Keratinocyte (primary cell): Measurements from ENCODE around the gene MYO1G. TPM values are rescaled to one million over a fixed set of nuclear protein-coding genes. Genes with fewer than 3 reads are reported as not detected.
"Not testable (repeated sequence)": the region's sequence is repeated elsewhere in the genome, so short reads cannot be mapped to it uniquely, and the experiment has no call there.

Experiments used
- DNase-seq: peaks from one replicate; pipeline ENCODE4 v3.0.0-alpha.2; 2011; ENCODE audit warnings: low read depth, missing footprints, low spot score
- FAIRE-seq: peaks from 2 replicates; lab custom pipeline; 2011; peaks lifted over from hg19 to GRCh38; lab: Jason Lieb, UNC
- H2AFZ ChIP-seq: 2 replicates; pipeline ENCODE4 v1.6.0; 2012; ENCODE audit warnings: low read length, control low read depth, inconsistent platforms; ENCODE audit not compliant: control insufficient read depth
- H3K27ac ChIP-seq: 2 replicates; pipeline ENCODE4 v1.5.1; 2011; ENCODE audit warnings: low read length; ENCODE audit not compliant: control insufficient read depth, insufficient read depth
- H3K27me3 ChIP-seq: 3 replicates; pipeline ENCODE4 v1.6.0; 2011; ENCODE audit warnings: low read length; ENCODE audit not compliant: control insufficient read depth, insufficient read depth; ENCODE audit errors: extremely low read depth
- H3K36me3 ChIP-seq, 2 experiments: 2 replicates in 1 of 2; 3 replicates in 1 of 2; pipeline ENCODE4 v1.5.1; 2011; ENCODE audit warnings: low read length in 2 of 2, mild to moderate bottlenecking in 1 of 2; ENCODE audit not compliant: control insufficient read depth in 2 of 2, insufficient read depth in 2 of 2; ENCODE audit errors: extremely low read depth in 1 of 2
- H3K4me1 ChIP-seq: 3 replicates; pipeline ENCODE4 v1.5.1; 2011; ENCODE audit warnings: low read length; ENCODE audit not compliant: control insufficient read depth, insufficient read depth; ENCODE audit errors: extremely low read depth
- H3K4me2 ChIP-seq: 3 replicates; pipeline ENCODE4 v1.6.0; 2011; ENCODE audit warnings: low read depth, low read length; ENCODE audit not compliant: control insufficient read depth, insufficient read depth; ENCODE audit errors: extremely low read depth
- H3K4me3 ChIP-seq, 3 experiments: fragments of 200-600 bp in 1 of 3; sonication (generic) in 1 of 3; 2 replicates in 2 of 3; 3 replicates in 1 of 3; pipeline ENCODE4 v1.5.1; 2011 to 2016; ENCODE audit warnings: low read length in 3 of 3, mild to moderate bottlenecking in 3 of 3, control low read depth in 2 of 3, inconsistent platforms in 1 of 3, low read depth in 1 of 3, mixed read lengths in 1 of 3, mixed run types in 1 of 3, moderate library complexity in 1 of 3; ENCODE audit not compliant: control insufficient read depth in 2 of 3, insufficient read depth in 2 of 3; ENCODE audit errors: extremely low read depth in 1 of 3
- H3K79me2 ChIP-seq: 2 replicates; pipeline ENCODE4 v1.6.0; 2012; ENCODE audit warnings: low read length; ENCODE audit not compliant: control insufficient read depth, insufficient read depth
- H3K9ac ChIP-seq: 3 replicates; pipeline ENCODE4 v1.6.0; 2011; ENCODE audit warnings: low read length; ENCODE audit not compliant: control insufficient read depth, insufficient read depth; ENCODE audit errors: extremely low read depth
- H3K9me1 ChIP-seq: 3 replicates; pipeline ENCODE4 v1.6.0; 2011; ENCODE audit warnings: low read length; ENCODE audit not compliant: control insufficient read depth, insufficient read depth; ENCODE audit errors: extremely low read depth
- H3K9me3 ChIP-seq: 2 replicates; pipeline ENCODE4 v1.5.1; 2012; ENCODE audit warnings: low read depth, low read length; ENCODE audit not compliant: control insufficient read depth
- H4K20me1 ChIP-seq: 3 replicates; pipeline ENCODE4 v1.6.0; 2011; ENCODE audit warnings: low read length; ENCODE audit not compliant: control insufficient read depth, insufficient read depth; ENCODE audit errors: extremely low read depth
- EZH2 ChIP-seq: IDR thresholded peaks from one replicate; pipeline ENCODE4 v1.6.1; 2012; ENCODE audit warnings: inconsistent platforms, mild to moderate bottlenecking, low read length, moderate library complexity
- dilution Hi-C: fragments of 300-500 bp; cut with MboI; formaldehyde crosslinking; loops from one replicate; pipeline ENCODE4 v1.7.0; 2020; ENCODE audit warnings: low sequenced_read_pairs; ENCODE audit not compliant: extremely low pct_ligation_motif_present
- polyA plus RNA-seq, 5 experiments: library from polyadenylated mRNA; depleted of rRNA in 3 of 5; stranded (reverse) in 3 of 5; stranded (forward) in 1 of 5; unstranded in 1 of 5; fragments of >200 nt; gene quantifications; 1 replicate in 1 of 5; 2 replicates in 3 of 5; 3 replicates in 1 of 5; pipeline versions ENCODE4 v1.2.1 to v1.2.3, GENCODE V29; 2011 to 2012; ENCODE audit warnings: missing spikeins in 2 of 5, low read depth in 1 of 5, low replicate concordance in 1 of 5
- TF ChIP-seq, protein P1 (sequence below), 3 experiments: IDR thresholded peaks in 1 of 3; conservative IDR thresholded peaks in 1 of 3; optimal IDR thresholded peaks in 1 of 3; 2 replicates in 2 of 3; 3 replicates in 1 of 3; pipeline versions ENCODE3 to v1.5.1; 2011; ENCODE audit warnings: low read length in 3 of 3, mild to moderate bottlenecking in 3 of 3, moderate library complexity in 2 of 3, control low read depth in 1 of 3, inconsistent platforms in 1 of 3; ENCODE audit not compliant: insufficient read depth in 2 of 3; ENCODE audit errors: extremely low read depth in 1 of 3

Gene MYO1G
- polyA plus RNA-seq, 1 donor (not counting 4 experiments of a cell fraction or from before 2014, with no cell fraction given): 0.03 TPM

DNA sequence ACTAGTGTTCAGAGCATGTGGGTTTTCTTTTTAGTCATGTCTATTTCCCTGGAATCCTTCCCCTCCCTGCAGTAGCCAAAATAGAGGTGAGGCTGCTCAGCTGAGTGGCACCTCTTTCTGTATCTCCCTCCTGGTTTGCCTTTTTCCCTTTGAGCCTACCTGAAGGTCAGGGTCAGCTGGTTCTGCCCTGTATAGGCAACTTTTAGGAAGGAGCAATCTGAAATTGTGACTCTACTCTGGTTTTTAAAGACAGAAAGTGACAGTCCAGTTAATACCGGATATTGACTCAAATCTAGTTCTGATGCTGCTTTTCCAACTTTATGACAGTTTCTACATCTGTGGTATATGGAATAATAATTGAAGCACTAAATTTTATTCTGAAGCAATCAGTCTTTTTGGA lies 47.2 kb upstream of the MYO1G start:
- H3K9ac ChIP-seq: no peak overlapping the region
- H2AFZ ChIP-seq: no peak overlapping the region
- dilution Hi-C loops: no loop called here

DNA sequence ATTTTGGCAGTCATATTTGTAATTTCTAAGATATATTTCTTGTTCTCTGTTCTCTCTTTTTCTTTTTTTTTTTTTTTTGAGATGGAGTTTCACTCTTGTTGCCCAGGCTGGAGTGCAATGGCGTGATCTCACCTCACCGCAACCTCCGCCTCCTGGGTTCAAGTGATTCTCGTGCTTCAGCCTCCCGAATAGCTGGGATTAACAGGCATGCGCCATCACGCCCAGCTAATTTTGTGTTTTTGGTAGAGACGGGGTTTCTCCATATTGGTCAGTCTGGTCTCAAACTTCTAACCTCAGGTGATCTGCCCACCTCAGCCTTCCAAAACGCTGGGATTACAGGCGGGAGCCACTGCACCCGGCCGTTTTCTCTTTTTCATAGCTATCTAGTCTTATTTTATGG lies 46.7 kb upstream of the MYO1G start:
- DNase-seq, H3K36me3 ChIP-seq, H3K9me3 ChIP-seq, H3K27me3 ChIP-seq, H3K27ac ChIP-seq, H2AFZ ChIP-seq, H3K9ac ChIP-seq, H3K9me1 ChIP-seq, dilution Hi-C loops, FAIRE-seq, H4K20me1 ChIP-seq, H3K4me3 ChIP-seq: not testable (repeated sequence)
- Histone ChIP-seq H3K4me1 (peaks cover 51% of the 10 kb centered on the region), H3K79me2 (peaks cover 58% of the 10 kb centered on the region), H3K4me2 (peak overlapping the region; percentile 49)

More for the DNA sequence above, 47.2 kb upstream of the MYO1G start:
- Histone ChIP-seq H3K4me2 (peak overlapping the region; percentile 49), H3K27ac (peak overlapping the region; percentile 25), H3K36me3 (peaks cover 4 to 9% of the 10 kb centered on the region in 2 experiments), H3K79me2 (peaks cover 55% of the 10 kb centered on the region), H3K27me3 (no peaks in the 10 kb centered on the region), H3K9me3 (no peaks in the 10 kb centered on the region), H3K4me3 (no peak overlapping the region), H3K9me1 (no peaks in the 10 kb centered on the region), H3K4me1 (peaks cover 48% of the 10 kb centered on the region), H4K20me1 (peaks cover 2% of the 10 kb centered on the region)
- TF ChIP-seq, protein P1, sequence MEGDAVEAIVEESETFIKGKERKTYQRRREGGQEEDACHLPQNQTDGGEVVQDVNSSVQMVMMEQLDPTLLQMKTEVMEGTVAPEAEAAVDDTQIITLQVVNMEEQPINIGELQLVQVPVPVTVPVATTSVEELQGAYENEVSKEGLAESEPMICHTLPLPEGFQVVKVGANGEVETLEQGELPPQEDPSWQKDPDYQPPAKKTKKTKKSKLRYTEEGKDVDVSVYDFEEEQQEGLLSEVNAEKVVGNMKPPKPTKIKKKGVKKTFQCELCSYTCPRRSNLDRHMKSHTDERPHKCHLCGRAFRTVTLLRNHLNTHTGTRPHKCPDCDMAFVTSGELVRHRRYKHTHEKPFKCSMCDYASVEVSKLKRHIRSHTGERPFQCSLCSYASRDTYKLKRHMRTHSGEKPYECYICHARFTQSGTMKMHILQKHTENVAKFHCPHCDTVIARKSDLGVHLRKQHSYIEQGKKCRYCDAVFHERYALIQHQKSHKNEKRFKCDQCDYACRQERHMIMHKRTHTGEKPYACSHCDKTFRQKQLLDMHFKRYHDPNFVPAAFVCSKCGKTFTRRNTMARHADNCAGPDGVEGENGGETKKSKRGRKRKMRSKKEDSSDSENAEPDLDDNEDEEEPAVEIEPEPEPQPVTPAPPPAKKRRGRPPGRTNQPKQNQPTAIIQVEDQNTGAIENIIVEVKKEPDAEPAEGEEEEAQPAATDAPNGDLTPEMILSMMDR (optimal IDR thresholded peaks at IDR 0.05 in 1 of 3, IDR thresholded peaks at IDR 0.05 in 1 of 3, conservative IDR thresholded peaks at IDR 0.05 in 1 of 3; ENCODE audit: extremely low read depth in 1 of 3, insufficient read depth in 2 of 3, low read length in 3 of 3): no peak
- no peak for TF ChIP-seq EZH2
- FAIRE-seq: peak; percentile 32
- no peak for DNase-seq

GRCh38 chr7:45024126-45024744 lies 45.4 kb upstream of the MYO1G start:
- dilution Hi-C loops: no loop called here
- peaks cover 56% of the 10 kb centered on the region for H3K79me2 ChIP-seq
- H3K4me2 ChIP-seq: peak overlapping the region; percentile 20
- peaks cover 51% of the 10 kb centered on the region for H3K4me1 ChIP-seq
- H2AFZ ChIP-seq: no peak overlapping the region
- H3K9me3 ChIP-seq: no peaks in the 10 kb centered on the region
- FAIRE-seq (peak; percentile 88), DNase-seq (no peak)
- H3K27me3 ChIP-seq: no peaks in the 10 kb centered on the region
- peaks cover 2% of the 10 kb centered on the region for H4K20me1 ChIP-seq
- no peaks in the 10 kb centered on the region for H3K9me1 ChIP-seq
- TF ChIP-seq, protein P1 (optimal IDR thresholded peaks at IDR 0.05 in 1 of 3, IDR thresholded peaks at IDR 0.05 in 1 of 3, conservative IDR thresholded peaks at IDR 0.05 in 1 of 3; ENCODE audit: extremely low read depth in 1 of 3, insufficient read depth in 2 of 3, low read length in 3 of 3): no peak
- TF ChIP-seq EZH2: no peak
- no peak overlapping the region for H3K4me3 ChIP-seq
- H3K36me3 ChIP-seq: peaks cover 0 to 9% of the 10 kb centered on the region in 2 experiments
- H3K27ac ChIP-seq: peak overlapping the region; percentile 33
- H3K9ac ChIP-seq: no peak overlapping the region
